ENCODE results near the gene ATP13A4.
A peak's percentile ranks its signal among the peaks of the same experiment; 100 is the strongest.

The ATP13A4 gene

DNA sequence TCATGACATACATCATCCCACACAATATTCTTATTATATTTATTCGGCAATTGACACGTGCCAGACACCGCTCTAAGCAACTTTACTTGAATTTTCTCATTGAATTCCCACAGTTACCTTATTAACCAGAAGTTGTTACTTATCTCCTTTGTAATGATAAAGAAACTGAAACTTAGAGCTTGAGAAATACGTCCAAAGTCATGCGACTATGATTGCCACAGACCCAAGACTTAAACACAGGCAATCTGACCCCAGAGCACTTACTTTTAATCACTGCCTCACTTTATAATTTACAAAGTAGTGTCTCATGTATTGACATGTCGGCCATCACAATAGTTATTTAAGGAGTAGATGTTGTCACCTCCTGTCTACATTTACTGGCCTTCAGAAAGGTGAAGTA, 64.7 kb downstream of the ATP13A4 start:
- Histone ChIP-seq H3K36me3 (ENCODE audit: control insufficient read depth in 1 of 2, insufficient read depth in 2 of 2, low read length in 2 of 2) (no peaks in the 10 kb centered on the region), H3K4me1 (ENCODE audit: control insufficient read depth in 1 of 2, insufficient read depth in 2 of 2, low read length in 2 of 2) (peaks cover 0 to 5% of the 10 kb centered on the region in 2 donors), H3K27ac (ENCODE audit: low read length) (peak overlapping the region; percentile 22), H3K27me3 (ENCODE audit: low read depth, low read length) (no peaks in the 10 kb centered on the region), H3K9me3 (ENCODE audit: control insufficient read depth in 1 of 2, low read length in 2 of 2) (no peaks in the 10 kb centered on the region), H3K4me3 (ENCODE audit: low read depth in 1 of 2, low read length in 2 of 2) (peak overlapping the region in 1 of 2 donors; percentile 13)

DNA sequence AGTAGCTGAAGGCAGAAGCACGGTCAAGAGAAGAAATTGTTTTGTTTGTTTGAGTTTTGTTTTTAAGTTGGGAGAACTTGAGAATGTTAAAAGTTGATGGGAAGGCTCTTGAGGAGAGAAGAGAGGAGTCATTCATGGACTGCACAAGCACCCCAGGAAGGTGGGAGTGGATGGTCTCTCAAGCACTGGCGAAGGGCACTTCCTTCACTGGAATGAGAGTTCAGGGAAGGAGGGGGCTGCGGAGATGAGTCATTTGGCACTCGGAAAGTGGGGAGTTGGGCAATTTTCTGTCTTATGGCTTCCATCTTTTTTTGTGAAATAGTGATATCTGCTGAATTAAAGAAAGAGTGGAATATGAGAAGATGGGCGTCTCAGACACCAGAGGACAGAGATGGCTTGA, 66.0 kb downstream of the ATP13A4 start:
- no peak overlapping the region for H3K4me3 ChIP-seq (ENCODE audit: low read depth in 1 of 2, low read length in 2 of 2)
- no peaks in the 10 kb centered on the region for H3K9me3 ChIP-seq (ENCODE audit: control insufficient read depth in 1 of 2, low read length in 2 of 2)
- peaks cover 0 to 5% of the 10 kb centered on the region in 2 donors for H3K4me1 ChIP-seq (ENCODE audit: control insufficient read depth in 1 of 2, insufficient read depth in 2 of 2, low read length in 2 of 2)
- no peaks in the 10 kb centered on the region for H3K36me3 ChIP-seq (ENCODE audit: control insufficient read depth in 1 of 2, insufficient read depth in 2 of 2, low read length in 2 of 2)
- H3K27ac ChIP-seq (ENCODE audit: low read length): no peak overlapping the region
- no peaks in the 10 kb centered on the region for H3K27me3 ChIP-seq (ENCODE audit: low read depth, low read length)

DNA sequence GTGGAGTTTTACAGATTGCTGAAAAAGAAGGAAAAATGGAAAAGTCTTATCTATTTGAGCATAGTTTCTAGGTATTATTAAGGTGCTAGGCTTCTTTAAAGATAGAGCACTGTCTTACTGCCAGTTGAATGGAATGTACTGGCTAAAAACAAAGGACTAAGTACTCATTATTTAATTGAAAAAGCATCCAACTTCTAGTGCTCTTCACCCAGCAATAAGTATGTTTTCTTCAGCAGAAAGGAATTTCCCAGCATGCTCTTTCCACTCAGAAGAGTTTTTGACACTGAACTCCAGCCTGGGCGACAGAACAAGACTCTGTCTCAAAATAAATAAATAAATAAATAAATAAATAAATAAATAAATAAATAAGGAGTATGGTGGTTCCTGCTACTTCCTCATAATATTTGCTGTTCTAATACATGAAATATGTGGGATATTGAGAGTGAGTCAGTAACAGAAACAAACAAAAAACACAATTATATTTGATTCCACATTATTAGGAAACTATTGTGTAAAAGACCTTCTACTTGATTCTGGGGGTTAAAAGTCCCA, 70.6 kb downstream of the ATP13A4 start:
- no peak overlapping the region for H3K4me3 ChIP-seq (ENCODE audit: low read depth in 1 of 2, low read length in 2 of 2)
- no peaks in the 10 kb centered on the region for H3K9me3 ChIP-seq (ENCODE audit: control insufficient read depth in 1 of 2, low read length in 2 of 2)
- no peaks in the 10 kb centered on the region for H3K36me3 ChIP-seq (ENCODE audit: control insufficient read depth in 1 of 2, insufficient read depth in 2 of 2, low read length in 2 of 2)
- no peaks in the 10 kb centered on the region for H3K4me1 ChIP-seq (ENCODE audit: control insufficient read depth in 1 of 2, insufficient read depth in 2 of 2, low read length in 2 of 2)
- H3K27ac ChIP-seq (ENCODE audit: low read length): no peak overlapping the region
- no peaks in the 10 kb centered on the region for H3K27me3 ChIP-seq (ENCODE audit: low read depth, low read length)

DNA sequence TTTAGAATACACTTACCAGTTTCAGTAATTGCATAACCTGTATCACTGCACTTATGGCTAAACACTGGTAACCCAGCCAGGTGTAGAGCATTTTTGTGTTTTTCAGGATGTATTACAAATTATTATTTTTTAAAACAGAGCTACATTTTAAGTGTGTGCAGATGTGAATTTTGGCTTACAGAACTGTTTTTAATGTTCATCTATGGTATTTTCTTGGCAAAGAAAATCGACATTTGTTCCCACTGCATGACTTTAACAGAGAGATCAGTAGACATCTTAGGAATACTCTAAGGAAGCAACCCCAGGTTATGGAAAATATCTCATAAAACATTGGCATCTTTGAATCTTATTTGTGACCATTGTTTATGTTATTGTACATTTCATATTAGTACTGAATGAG, 73.3 kb downstream of the ATP13A4 start:
- Histone ChIP-seq H3K36me3 (ENCODE audit: control insufficient read depth in 1 of 2, insufficient read depth in 2 of 2, low read length in 2 of 2) (no peaks in the 10 kb centered on the region), H3K27me3 (ENCODE audit: low read depth, low read length) (no peaks in the 10 kb centered on the region), H3K27ac (ENCODE audit: low read length) (no peak overlapping the region), H3K9me3 (ENCODE audit: control insufficient read depth in 1 of 2, low read length in 2 of 2) (no peaks in the 10 kb centered on the region), H3K4me1 (ENCODE audit: control insufficient read depth in 1 of 2, insufficient read depth in 2 of 2, low read length in 2 of 2) (no peaks in the 10 kb centered on the region), H3K4me3 (ENCODE audit: low read depth in 1 of 2, low read length in 2 of 2) (no peak overlapping the region)

DNA sequence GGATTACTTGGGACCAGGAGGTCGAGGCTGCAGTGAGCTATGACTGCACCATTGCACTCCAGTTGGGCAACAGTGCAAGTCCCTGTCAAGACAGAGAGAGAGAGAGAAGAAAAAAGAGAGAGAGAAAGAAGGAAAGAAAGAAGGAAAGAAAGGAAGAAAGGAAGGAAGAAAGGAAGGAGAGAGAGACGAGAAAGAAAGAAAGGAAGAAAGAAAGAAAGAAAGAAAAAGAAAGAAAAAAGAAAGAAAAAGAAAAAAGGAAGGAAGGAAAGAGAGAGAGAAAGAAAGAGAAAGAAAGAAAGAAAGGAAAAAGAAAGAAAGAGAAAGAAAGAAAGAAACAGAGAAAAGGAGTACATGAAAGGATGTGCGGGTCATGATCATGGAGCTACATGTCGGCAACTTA, 80.2 kb downstream of the ATP13A4 start:
- Histone ChIP-seq H3K27ac (ENCODE audit: low read length) (no peak overlapping the region), H3K4me1 (ENCODE audit: control insufficient read depth in 1 of 2, insufficient read depth in 2 of 2, low read length in 2 of 2) (no peaks in the 10 kb centered on the region)

DNA sequence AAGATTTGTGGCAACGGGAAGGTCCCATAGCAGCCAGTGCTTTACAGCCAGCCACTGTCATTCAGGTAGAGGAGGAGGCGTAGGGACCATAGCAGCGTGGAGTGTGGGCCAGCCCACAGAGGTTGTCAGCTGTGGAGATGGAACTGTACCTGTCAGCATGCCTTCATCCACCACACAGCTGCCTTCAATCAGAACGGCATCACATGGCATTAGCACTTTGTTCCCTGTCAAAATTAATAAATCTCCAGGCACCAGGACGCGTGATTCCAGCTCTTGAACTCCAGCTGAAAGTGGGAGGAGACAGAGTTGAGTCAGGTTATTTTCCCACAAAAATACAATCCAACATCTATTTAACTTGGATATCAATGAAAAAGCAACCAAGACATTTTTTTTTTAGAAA, 84.0 kb downstream of the ATP13A4 start:
- no peaks in the 10 kb centered on the region for H3K4me1 ChIP-seq (ENCODE audit: control insufficient read depth in 1 of 2, insufficient read depth in 2 of 2, low read length in 2 of 2)
- no peaks in the 10 kb centered on the region for H3K36me3 ChIP-seq (ENCODE audit: control insufficient read depth in 1 of 2, insufficient read depth in 2 of 2, low read length in 2 of 2)
- no peak overlapping the region for H3K4me3 ChIP-seq (ENCODE audit: low read depth in 1 of 2, low read length in 2 of 2)
- no peaks in the 10 kb centered on the region for H3K27me3 ChIP-seq (ENCODE audit: low read depth, low read length)
- no peaks in the 10 kb centered on the region for H3K9me3 ChIP-seq (ENCODE audit: control insufficient read depth in 1 of 2, low read length in 2 of 2)
- H3K27ac ChIP-seq (ENCODE audit: low read length): no peak overlapping the region

More for the DNA sequence above, 80.2 kb downstream of the ATP13A4 start:
- Histone ChIP-seq H3K27me3 (ENCODE audit: low read depth, low read length) (no peaks in the 10 kb centered on the region), H3K36me3 (ENCODE audit: control insufficient read depth in 1 of 2, insufficient read depth in 2 of 2, low read length in 2 of 2) (no peaks in the 10 kb centered on the region), H3K4me3 (ENCODE audit: low read depth in 1 of 2, low read length in 2 of 2) (no peak overlapping the region), H3K9me3 (ENCODE audit: control insufficient read depth in 1 of 2, low read length in 2 of 2) (no peaks in the 10 kb centered on the region)

DNA sequence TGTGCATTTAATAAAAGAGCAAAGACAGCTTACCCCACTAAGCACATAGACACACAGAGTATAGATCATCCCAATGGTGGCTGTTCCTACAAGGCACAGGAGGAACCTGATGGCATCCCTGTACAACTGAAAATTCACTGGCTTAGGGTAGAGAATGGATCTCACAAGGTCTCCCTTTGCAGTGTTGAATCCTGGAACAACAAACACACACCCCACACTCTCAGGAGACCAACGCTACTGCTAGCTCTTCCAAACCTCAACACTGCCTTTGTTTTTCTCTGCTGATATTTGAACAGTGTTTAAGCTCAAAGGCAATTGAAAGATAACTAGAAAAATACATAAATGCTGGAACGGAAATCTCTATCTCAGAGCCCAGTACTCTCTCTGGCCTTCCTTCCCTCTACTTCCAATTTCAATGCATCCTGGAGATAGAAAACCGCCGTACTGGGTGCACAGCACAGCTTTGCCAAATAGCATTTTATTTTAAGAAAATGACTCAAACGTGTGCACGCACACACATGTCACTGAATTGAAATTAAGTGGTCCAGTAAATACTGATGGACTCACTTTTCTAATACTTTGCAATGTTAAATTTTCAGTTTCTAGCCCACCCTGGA, 88.6 kb downstream of the ATP13A4 start:
- Histone ChIP-seq H3K4me1 (ENCODE audit: control insufficient read depth in 1 of 2, insufficient read depth in 2 of 2, low read length in 2 of 2) (no peaks in the 10 kb centered on the region), H3K27ac (ENCODE audit: low read length) (no peak overlapping the region), H3K4me3 (ENCODE audit: low read depth in 1 of 2, low read length in 2 of 2) (no peak overlapping the region), H3K36me3 (ENCODE audit: control insufficient read depth in 1 of 2, insufficient read depth in 2 of 2, low read length in 2 of 2) (no peaks in the 10 kb centered on the region), H3K9me3 (ENCODE audit: control insufficient read depth in 1 of 2, low read length in 2 of 2) (no peaks in the 10 kb centered on the region), H3K27me3 (ENCODE audit: low read depth, low read length) (no peaks in the 10 kb centered on the region)

DNA sequence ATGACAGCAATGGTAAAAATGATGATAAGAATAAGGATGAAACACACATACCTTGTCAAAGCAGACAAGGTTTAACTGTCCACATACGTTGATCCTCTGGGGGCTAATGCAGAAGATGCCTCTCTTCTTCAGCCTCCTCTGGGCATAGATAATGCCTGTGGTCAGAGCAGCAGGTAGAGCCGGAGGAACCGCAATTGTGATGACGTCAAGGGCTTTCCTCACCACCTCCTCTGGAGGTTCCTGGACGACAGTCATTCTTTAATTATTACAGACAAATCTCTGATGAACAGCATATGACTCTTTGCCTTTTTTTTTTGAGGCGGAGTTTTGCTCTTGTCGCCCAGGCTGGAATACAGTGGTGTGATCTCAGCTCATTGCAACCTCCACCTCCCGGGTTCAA, 89.8 kb downstream of the ATP13A4 start:
- no peak overlapping the region for H3K4me3 ChIP-seq (ENCODE audit: low read depth in 1 of 2, low read length in 2 of 2)
- H3K9me3 ChIP-seq (ENCODE audit: control insufficient read depth in 1 of 2, low read length in 2 of 2): no peaks in the 10 kb centered on the region
- H3K36me3 ChIP-seq (ENCODE audit: control insufficient read depth in 1 of 2, insufficient read depth in 2 of 2, low read length in 2 of 2): no peaks in the 10 kb centered on the region
- H3K27ac ChIP-seq (ENCODE audit: low read length): no peak overlapping the region
- H3K4me1 ChIP-seq (ENCODE audit: control insufficient read depth in 1 of 2, insufficient read depth in 2 of 2, low read length in 2 of 2): no peaks in the 10 kb centered on the region
- no peaks in the 10 kb centered on the region for H3K27me3 ChIP-seq (ENCODE audit: low read depth, low read length)

DNA sequence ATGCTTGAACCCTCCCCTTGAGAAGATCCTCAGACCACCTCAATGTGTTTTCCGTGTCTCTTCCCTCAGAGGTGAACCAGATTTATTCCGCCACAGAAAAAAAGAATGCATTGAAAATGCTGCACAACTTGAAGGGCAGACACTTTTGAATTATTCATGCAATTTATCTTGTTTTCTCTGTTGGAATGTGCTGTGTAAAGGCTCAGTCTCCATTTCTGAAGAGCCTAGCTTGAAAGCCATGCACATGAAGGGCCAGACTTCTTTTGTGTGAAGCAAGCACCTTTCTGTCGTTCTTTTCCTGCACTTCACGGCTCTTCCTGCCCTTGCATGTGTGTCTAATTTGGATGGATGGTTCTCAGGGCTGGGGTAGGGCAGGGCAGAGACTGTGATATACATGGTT, 97.2 kb downstream of the ATP13A4 start:
- Histone ChIP-seq H3K27me3 (ENCODE audit: low read depth, low read length) (no peaks in the 10 kb centered on the region), H3K9me3 (ENCODE audit: control insufficient read depth in 1 of 2, low read length in 2 of 2) (no peaks in the 10 kb centered on the region), H3K4me3 (ENCODE audit: low read depth in 1 of 2, low read length in 2 of 2) (no peak overlapping the region), H3K27ac (ENCODE audit: low read length) (no peak overlapping the region), H3K4me1 (ENCODE audit: control insufficient read depth in 1 of 2, insufficient read depth in 2 of 2, low read length in 2 of 2) (no peaks in the 10 kb centered on the region), H3K36me3 (ENCODE audit: control insufficient read depth in 1 of 2, insufficient read depth in 2 of 2, low read length in 2 of 2) (no peaks in the 10 kb centered on the region)

DNA sequence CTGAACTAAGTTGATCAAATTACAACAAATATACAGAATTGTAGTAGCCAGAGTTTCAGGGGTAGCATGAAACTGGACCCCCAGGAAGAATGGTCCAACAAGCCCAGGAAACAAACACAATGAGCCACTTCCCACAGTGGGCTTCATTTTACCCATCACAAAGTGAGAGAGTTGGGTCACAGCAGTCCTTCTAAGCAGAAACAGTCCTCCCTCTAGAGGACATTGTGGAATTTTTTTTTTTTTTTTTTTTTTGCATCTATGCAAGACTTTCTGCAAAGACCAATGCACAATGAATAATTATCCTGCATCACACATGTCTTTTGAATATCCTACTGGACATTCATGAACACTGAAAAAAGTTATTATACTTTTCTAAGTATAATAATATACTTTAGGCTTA, 102.4 kb downstream of the ATP13A4 start:
- no peaks in the 10 kb centered on the region for H3K9me3 ChIP-seq (ENCODE audit: control insufficient read depth in 1 of 2, low read length in 2 of 2)
- no peak overlapping the region for H3K27ac ChIP-seq (ENCODE audit: low read length)
- H3K36me3 ChIP-seq (ENCODE audit: control insufficient read depth in 1 of 2, insufficient read depth in 2 of 2, low read length in 2 of 2): no peaks in the 10 kb centered on the region
- no peak overlapping the region for H3K4me3 ChIP-seq (ENCODE audit: low read depth in 1 of 2, low read length in 2 of 2)
- H3K4me1 ChIP-seq (ENCODE audit: control insufficient read depth in 1 of 2, insufficient read depth in 2 of 2, low read length in 2 of 2): no peaks in the 10 kb centered on the region
- no peaks in the 10 kb centered on the region for H3K27me3 ChIP-seq (ENCODE audit: low read depth, low read length)

DNA sequence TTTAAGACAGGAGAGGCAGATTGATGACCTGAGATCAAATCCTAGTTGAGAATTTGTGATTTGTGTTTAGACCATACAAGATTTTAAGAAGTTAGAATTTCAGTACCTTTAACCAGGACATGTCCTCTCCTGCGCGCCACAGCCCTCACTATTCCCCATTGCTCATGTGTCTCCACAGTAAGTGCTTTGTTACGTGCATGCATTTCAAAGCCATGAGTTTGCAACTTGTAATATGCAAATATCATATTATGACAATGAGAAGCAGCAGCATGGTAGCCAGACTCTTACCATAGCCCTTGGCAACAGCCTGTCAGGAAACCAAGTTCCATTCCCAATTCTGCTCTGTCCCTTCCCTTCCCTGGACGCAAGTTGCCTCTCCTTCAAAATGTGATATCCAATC, 102.8 kb downstream of the ATP13A4 start:
- Histone ChIP-seq H3K27ac (ENCODE audit: low read length) (no peak overlapping the region), H3K27me3 (ENCODE audit: low read depth, low read length) (no peaks in the 10 kb centered on the region), H3K9me3 (ENCODE audit: control insufficient read depth in 1 of 2, low read length in 2 of 2) (no peaks in the 10 kb centered on the region), H3K4me1 (ENCODE audit: control insufficient read depth in 1 of 2, insufficient read depth in 2 of 2, low read length in 2 of 2) (no peaks in the 10 kb centered on the region), H3K4me3 (ENCODE audit: low read depth in 1 of 2, low read length in 2 of 2) (no peak overlapping the region), H3K36me3 (ENCODE audit: control insufficient read depth in 1 of 2, insufficient read depth in 2 of 2, low read length in 2 of 2) (no peaks in the 10 kb centered on the region)

DNA sequence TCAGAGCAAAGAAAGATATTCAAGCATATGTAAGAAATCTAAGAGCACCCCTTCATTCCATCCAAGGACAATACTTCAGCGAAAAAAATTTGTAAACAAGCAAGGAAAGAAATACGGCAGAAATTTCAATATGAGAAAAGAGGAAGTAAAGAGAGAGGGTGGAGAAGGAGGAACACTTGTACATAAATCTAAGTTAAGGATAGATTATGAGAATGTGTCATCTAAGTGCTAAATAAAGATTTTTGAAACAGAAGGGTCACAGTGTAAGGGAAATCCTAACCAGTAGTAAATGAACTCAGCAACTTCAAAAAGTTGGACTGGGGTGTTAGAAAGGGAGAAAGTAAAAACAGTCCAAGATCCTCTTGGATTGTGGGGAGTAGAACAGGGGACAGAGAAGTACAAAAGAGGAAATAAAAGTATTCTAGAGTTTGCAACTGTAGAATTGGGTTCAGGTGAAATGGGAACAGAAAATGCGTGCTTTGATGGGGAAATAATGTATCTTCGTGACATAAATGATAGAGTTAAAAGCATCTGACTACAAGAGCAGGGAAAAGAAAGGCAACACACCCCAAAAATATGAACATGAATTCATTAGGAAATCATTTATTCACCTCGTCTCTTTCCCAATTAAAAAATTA, 107.6 kb downstream of the ATP13A4 start:
- no peak overlapping the region for H3K4me3 ChIP-seq (ENCODE audit: low read depth in 1 of 2, low read length in 2 of 2)
- no peak overlapping the region for H3K27ac ChIP-seq (ENCODE audit: low read length)
- H3K4me1 ChIP-seq (ENCODE audit: control insufficient read depth in 1 of 2, insufficient read depth in 2 of 2, low read length in 2 of 2): no peaks in the 10 kb centered on the region
- no peaks in the 10 kb centered on the region for H3K27me3 ChIP-seq (ENCODE audit: low read depth, low read length)
- no peaks in the 10 kb centered on the region for H3K9me3 ChIP-seq (ENCODE audit: control insufficient read depth in 1 of 2, low read length in 2 of 2)
- no peaks in the 10 kb centered on the region for H3K36me3 ChIP-seq (ENCODE audit: control insufficient read depth in 1 of 2, insufficient read depth in 2 of 2, low read length in 2 of 2)
